ENCODE results near the gene JMJD7. TPM values are rescaled to one million over a fixed set of nuclear protein-coding genes. Genes with fewer than 3 reads are reported as not detected.
A peak's percentile ranks its signal among the peaks of the same experiment; 100 is the strongest.

JMJD7 gene
- 2.2 and 2.5 TPM in 2 replicates for total RNA-seq (2014; rRNA removed; shearing (Covaris generic))

DNA sequence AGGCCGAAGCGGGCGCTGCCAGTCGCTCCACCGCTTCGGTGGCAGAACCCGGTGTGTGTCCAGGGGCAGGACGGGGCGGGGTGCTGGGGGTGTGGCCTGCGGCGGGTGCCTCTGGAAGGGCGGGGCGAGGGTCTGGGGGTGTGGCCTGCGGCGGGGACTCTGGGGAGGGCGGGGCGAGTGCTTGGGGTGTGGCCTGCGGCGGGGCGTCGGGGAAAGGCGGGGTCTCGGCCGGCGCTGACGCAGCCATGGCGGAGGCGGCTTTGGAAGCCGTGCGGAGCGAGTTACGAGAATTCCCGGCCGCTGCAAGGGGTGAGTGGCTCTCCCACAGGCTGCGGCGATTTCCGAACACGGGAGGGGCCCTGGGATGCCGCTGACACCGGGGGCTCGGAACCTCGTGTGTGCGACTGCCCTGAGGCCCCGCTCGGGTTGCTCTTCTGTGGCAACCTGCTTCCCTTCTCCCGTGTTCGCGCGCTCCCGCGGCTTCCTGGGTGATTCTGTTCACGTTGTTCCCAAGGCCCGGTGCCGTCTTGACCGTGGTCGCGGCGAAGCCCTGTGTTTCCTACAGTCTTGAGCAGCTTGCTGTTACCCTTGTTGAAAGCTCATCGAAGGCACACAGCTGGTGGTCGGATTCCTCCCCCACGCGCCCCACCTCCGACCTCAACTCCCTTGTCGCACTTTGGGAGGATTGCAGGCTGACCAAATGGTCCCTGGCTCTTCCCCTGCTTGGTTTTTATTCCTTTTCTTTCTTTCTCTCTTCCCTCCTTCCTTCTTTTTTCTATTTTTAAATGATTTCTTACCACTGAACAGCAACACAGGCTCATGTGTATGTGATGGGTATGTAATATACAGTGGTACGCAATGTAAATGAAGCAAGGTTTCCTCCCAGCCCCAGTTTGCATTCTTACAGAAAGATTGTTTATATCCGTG lies at the start of gene JMJD7:
Gene JMJD7 (plus strand): TSS at position 213 of the 927 bp plus-strand sequence. CDS start 33 bp downstream, at position 246.
- peak; percentile 46 for DNase-seq (ENCODE audit: low spot score)

DNA sequence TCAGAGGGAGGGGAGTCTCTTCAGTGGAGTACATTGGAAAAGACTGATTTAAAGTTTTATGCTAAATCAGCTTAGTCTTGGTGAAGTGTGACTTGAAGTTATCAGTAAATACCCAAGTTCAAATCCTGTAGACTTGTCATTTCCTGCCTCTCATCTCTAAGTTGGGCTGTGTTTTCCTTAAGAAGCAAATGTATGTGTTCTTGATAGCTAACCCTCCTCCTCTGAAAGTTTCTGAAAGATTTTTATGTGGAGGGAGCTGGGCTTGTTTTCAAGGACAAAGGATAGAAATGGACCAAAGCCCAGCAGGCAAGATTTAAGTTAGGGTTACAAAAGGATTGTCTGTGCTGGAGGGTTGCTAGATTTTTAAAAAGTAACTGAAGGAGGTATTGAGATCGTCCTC lies 49.4 kb upstream of the JMJD7 start:
- DNase-seq (ENCODE audit: low spot score) = no peak

DNA sequence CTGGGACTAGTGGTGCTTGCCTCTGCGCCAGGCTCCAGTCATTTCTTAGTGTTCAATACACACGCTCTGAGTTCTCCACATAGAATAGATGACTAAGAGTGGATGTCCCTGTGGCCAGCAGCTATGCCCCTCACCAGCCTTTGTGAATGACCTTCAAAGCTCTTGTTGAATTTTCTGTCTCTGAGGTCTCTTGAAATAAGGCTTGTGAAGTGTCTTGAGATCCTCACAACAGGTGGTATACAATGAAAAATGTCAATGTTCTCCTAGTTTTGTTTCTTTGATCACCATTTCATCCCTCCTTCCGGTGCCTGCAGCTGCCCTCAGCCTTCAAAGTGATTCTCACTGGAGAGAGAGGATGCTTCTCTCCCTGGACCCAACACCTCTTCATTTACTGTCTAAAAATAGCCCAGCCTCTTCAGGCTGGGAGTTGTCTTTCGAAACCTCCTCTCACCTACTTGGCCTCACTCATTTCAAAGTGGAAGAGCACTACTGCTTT lies 48.2 kb upstream of the JMJD7 start:
- no peak for DNase-seq (ENCODE audit: low spot score)

DNA sequence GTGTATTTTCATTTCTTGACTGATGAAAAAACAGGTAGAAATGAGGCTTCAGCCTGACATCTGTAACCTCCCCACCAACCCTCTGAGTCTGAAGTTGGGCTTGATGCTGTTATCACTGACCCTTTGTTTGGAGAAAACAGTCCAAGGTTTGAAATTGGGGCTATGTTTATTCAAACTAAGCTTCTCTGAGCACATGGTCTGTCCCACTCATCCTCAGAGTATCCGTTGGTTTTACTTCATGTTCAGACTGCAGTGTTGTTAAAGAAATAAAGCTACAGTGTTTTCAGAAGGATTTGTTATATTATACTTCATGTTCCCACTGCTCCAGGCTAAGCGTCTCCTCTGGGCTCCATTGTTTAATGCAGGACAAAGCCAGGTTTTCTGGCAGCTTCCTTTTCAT lies 47.6 kb upstream of the JMJD7 start:
- DNase-seq (ENCODE audit: low spot score) = no peak

DNA sequence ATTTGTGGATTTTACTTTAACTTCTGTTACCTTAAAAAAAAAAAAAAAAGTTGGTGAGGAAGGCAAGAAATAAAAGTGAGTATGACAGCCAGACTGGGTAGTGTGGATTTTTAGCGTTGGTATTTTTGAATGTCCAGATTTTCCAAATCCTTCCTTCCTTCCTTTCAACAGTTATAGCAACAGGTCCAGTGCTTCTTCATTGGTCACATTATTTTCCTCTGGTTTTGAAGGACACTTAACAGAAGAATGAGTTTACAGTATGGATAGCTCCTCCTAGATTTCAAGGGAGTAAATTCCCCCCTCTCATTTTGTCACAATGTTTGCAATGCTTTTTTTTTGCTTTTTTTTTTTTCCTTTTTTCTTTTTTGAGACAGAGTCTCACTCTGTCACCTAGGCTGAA lies 47.2 kb upstream of the JMJD7 start:
- no peak for DNase-seq (ENCODE audit: low spot score)

DNA sequence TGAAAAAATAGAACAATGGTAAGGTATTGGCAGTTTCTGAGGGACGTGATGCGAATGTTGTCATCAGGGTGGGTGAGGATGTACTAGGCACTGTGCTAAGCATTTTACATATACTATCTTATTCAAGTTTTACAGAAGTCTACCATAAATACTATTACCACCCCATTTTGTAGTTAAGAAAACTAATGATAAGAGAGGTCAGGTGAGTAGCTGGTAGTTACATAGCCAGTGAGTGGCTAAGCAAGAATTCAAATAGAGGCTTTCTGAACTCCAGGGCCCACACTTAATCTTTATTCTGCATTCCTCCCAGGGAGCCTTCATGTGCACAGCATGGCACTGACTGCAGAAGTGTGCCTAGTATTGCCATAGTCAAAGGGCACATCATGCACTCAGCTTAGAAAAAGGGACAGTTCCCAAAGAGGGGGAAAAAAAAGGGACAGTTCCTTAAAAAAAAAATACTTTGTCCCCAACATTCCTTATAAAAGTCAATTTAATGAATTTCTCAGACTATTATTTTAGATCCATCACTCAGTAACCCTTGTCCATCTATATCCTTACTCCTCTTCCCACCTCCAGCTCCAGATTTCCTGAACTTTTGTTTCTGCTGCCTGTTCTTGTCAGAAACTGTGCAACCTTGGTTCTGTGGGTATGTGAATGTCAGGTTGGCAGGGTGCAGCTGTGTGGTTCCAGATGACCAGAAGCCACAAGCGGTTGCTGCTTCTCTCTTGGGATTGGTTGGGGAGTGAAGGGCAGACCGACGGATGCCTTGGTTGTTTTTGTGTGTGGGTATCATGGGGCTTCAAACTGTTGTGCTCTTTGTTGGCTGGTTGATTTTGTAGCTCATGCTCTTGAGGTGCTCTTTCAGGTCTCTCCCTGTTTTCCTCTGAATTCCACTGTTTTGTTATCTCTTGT lies 45.3 kb upstream of the JMJD7 start:
- DNase-seq (ENCODE audit: low spot score) = no peak

DNA sequence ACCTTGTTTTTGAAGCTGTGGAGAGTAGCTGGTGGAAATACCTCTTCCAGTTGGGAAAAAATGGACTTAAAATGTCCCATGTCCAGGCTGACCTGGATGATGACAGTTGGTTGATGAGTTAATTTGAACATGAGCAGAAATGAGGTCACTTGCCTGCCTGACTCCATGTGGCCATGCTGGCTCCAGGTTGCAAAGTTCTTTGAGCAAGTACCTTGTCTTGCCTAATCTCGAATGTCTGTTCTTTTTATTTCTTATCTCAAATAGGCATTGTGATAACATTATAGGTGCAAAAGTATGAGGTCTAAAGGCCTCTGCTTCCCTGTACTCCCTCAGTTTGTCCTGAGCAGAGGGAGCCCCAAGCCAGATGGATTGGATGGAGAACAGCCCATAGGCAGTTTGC lies 44.6 kb upstream of the JMJD7 start:
- no peak for DNase-seq (ENCODE audit: low spot score)

DNA sequence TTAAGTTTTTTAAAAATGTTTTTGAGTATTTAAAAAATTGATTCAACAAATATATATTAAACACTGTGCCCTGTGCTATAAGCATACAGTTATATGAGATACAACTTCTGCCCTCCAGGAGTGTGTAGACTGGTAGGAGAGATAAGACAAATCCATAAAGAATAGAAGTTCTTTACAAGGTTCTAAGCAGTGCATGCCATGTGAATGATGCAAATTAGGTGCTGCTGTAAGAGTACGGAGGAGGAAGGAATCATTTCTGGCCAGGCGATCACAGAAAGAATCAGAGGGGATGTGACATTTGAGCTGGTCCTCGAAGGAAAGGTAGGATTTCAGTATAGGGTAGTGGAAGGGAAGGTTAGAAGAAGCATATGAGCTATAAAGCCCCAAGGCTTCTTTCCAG lies 39.6 kb upstream of the JMJD7 start:
- DNase-seq (ENCODE audit: low spot score) = no peak

DNA sequence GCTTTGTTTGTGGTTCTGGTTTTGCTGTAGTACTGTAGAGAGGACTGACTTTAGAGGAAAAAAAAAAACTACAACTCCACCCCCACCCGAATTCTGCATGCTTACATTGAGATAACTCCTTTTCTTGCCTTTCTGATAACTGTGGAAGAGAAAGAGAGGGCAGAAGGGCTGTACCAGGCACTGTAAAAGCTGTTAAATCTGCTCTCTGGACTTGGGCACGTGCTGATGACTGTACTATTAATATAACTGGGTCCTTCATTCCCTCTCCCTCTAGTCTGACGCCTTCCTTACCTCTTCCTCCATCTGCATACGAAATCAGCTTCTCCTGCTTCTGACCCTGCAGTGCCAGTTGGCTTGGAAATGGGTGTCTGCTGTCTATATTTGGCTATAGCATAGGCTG lies 38.7 kb upstream of the JMJD7 start:
- DNase-seq (ENCODE audit: low spot score) = no peak

DNA sequence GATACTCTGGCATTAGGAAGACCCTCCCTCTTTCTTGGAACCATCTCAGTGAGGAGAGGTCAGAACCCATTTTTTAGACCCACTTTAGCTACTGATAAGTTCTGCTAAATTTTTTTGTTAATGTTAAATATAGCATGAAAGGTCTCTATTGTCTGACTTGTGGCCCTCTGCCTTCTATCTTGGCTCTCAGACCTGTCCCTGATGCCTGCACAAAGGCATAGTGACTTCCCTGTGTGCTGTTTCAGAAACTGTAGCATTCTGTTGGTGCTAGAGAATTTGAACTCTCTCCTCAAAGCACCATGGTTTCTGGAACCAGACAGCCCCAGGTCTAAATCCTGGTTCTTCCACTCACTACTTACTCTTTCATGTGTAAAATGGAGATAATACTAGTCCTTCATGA lies 38.2 kb upstream of the JMJD7 start:
- no peak for DNase-seq (ENCODE audit: low spot score)

DNA sequence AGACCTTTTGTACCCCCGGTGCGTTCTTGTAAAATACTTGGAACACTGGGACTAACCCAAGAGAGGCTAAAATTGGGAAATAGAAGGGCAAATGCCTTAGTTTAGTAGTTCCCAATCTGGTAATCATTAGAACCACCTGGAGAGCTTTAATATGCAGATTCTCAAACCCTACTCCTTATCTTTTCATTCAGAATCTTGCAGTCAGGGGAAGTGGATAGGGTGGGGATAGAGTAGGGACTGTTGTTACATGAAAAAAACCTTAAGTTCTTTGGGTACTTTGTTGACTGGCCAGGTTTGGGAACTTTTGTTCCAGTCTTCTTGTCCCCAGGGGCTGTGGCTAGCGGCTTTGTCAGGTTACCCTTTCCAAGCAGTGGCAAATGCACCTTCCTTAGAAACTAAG lies 37.7 kb upstream of the JMJD7 start:
- DNase-seq (ENCODE audit: low spot score) = no peak

DNA sequence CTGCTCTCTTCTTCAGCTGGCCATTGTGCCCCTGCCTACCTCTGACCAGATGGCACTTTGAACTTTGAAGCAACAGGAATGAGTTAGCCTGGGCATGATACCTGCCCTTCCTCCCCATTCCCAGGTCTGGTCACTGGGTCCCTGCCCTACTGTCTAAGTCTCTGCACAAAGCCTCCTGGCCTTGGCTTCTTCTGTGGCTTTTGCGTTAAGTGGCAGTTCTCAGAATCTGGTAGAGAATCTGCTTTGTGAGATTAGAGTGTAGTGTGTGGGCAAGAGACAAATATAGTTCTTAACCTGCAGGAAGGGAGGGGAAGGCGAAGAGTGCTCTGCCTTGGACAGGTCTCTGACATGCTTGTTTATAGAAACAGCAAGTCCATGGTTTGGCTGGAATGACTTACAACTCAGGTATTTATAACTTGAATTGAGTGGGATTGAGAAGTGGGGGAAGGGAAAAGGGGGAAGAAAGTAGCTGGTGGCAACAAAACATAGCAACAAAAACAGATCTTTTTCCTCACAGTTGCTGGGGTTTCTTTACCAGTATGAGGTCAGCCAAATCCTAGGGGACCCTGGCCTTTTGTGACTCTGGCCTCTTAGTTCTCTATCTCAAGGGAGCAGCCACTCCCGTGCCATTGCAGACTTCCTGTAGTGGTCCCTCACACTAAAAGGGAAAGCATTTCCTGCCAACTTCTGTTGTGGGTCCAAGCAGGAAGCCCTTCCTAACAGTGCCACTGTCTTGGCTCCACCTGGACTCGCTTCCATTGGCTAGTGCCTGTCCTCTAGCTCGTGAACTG lies 36.9 kb upstream of the JMJD7 start:
- DNase-seq (ENCODE audit: low spot score) = peak; percentile 63

DNA sequence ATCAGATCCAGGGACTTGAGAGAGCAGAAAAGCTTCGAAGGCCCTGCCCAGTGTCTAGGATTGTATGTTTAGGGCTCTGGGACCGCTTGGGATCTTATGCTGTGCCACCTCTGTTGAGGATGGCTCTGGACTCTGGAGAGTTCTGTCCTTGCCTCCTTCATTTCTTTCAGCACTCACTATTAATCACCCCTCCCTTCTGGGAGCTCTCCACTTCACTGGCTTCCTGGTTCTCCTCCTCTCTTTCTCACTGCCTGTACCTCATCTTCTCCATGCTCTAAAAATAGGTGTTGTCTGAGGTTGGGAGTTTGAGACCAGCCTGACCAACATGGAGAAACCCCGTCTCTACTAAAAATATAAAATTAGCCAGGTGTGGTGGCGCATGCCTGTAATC lies 36.4 kb upstream of the JMJD7 start:
- no peak for DNase-seq (ENCODE audit: low spot score)

DNA sequence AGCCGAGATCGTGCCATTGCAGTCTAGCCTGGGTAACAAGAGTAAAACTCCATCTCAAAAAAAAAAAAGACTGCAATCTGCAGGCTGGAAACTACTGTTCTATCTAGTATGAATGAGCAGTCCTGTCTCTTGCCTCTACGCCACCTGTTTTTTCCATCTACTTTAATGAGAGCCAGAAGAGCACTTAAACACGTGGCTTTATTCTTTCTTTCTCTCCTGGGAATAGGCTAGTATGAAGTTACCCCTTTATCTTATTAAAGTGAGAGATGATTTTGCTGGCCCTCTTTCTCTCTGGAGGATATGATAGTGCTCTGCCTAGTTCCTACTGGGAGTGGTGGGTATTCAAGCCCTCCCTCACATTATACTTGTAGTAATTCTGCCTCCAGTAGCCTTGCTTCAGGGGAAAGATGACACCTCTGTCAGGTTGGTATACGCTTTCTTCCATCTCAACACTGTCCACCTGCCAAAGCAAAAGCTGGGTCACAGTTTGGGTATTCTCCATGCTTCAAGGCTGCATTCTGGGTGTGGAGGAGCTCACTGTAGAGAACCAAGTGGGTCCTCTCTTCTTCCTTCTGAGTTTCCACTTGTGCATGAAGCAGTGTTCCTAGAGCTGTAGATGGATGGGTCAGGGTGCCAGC lies 35.8 kb upstream of the JMJD7 start:
- DNase-seq (ENCODE audit: low spot score) = no peak

DNA sequence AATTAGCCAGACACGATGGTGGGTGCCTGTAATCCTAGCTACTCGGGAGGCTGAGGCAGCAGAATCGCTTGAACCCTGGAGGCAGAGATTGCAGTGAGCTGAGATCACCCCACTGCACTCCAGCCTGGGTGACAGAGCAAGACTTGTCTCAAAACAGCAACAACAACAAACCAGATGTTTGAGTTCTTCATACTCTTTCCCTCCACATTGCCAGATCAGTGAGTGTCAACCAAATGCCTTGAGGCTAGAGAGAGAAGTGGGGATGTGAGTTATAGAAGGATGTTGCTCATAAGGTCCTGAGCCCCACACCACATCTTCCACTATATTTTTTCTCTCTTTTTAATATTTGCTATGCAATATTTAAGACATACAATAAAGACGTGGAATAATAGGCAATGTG lies 33.8 kb upstream of the JMJD7 start:
- no peak for DNase-seq (ENCODE audit: low spot score)

DNA sequence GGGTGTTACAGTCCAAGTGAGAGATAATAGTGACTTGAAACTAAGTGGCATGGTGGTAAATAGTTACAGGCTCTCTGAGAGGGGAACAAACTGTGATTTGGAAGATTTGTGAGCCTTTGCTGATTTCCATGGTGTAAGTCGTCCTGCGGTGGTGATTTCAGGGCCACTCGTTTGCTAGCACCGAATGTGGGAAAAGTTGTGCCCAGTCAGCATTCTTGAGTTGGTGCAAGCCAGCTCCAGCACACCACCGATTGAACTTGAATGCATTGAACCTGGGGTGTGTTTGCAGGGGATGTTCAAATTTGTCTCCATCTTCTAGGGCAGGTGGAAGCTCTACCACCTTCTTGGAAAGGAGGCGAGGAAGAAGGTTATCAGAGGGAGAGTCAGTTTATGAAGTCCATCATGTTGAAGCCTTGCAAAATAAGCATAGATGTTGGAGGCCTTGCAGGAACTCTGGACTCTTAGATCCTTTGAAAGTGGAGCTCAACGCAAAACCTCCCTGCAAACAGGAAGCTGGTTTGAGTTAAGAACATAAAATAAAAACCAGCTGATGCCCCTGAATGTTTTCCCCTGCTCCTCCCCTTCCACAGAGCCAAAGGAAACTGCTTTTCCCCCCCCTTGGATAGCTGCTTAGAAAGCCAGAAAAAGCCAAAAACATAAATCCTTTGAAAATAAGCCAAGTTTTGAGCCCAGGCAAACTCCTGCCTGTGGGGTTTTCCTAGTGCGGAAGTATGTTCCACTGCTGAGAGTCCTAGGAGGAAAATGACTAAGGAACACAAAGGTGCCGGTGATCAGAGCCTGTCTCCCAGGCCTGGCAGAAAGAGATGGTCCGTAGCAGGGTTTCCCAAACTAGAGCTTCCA lies 31.7 kb upstream of the JMJD7 start:
- no peak for DNase-seq (ENCODE audit: low spot score)

DNA sequence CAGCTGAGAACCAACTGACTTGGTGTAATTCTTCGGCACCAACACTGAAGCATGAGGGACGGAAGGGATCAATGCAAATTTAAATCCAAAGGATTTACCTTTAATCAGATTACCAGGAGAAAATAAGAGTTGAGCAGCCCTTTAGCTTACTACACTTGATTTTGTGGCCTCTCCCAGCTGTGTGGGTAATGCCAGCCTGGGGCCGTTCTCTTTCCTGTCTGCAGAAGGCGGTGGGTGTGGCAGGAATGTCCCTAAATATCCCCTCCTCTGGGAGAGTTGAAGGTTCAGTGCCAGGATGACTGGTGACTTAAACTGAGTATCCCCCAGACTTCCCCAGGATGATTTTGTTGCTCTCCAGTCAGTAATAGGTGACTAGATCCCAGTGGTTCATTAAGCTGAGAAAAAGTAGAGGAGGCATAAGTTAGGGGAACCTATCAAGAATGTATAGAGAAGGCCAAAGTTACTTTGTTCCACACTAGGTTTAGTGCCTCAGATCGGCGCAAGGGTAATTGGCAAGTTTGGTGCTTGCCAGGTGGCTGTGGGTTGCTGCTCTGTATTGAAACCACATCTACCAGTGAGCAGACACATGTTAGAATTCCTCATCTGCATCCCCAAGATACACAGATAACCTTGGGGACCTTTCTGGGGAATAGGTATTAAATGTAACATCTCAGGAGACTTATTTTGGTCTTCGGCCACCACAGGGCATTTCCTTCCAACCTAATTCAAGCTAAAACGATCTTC lies 30.5 kb upstream of the JMJD7 start:
- no peak for DNase-seq (ENCODE audit: low spot score)

DNA sequence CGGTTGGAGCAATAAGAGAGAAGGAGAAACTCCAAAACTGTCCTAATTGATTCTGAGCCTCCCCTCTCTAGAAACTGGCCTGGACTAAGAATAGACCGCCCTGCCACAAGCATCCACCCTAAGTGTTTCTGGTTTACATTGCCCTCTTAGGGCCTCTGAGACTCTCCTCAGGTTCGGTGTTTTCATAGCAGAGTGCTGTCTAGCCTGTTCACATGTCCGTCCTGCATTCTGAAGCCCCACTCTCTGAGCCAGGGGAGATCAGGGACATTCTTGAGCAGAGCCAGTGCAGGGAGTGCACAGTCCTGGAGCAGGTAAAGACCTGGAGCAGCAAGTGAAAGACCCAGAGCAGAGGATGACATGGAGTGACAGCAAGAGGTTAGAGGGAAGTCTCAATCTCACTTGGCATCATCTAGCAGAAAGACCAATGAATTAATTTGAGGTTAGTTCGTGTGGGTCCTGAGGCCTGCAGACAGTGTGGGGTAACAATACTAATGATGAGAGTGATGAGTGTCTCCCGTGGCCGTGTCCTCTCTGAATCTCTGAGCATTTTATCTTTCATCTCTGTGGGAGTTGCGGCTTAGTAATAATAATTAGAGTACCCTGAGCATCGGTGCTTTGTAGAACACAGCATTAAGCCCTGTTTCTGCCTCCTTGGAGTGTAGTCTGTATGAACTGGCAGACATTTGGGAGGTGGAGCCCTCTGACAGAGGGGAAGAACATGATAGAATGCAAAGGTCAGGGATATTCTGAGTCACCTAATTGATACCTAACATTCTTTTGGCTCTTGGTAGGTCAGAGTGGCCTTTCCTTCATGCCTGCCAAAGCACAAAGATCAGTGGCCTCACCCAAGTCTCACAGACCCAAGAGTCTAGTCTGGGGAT lies 29.0 kb upstream of the JMJD7 start:
- DNase-seq (ENCODE audit: low spot score) = no peak

DNA sequence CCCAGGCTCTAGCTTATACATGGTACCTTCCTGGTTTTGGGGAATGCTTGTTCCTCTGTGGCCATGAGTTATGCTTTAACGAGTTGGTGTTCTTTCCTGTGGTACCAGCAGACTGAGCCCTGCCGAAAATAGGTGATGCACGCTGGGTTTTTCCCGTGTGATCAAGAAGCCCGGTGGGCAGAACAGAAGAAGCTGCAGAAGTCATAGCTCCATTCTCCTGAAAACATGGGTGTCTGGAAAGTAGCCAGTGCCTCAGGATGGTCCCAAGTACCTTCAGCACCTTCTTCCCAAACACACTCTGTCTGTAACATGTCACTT lies 28.4 kb upstream of the JMJD7 start:
- DNase-seq (ENCODE audit: low spot score) = no peak
